LoVo (cell line): ENCODE measurements around the gene MTFR1L.
A peak's percentile ranks its signal among the peaks of the same experiment; 100 is the strongest.

Source experiments
- DNase-seq: peaks from one replicate; pipeline ENCODE4 v3.0.0-alpha.2; 2016; ENCODE audit warnings: low spot score

MTFR1L gene

GRCh38 chr1:25790472-25790871 lies 29.3 kb upstream of the MTFR1L start:
- no peak for DNase-seq

DNA sequence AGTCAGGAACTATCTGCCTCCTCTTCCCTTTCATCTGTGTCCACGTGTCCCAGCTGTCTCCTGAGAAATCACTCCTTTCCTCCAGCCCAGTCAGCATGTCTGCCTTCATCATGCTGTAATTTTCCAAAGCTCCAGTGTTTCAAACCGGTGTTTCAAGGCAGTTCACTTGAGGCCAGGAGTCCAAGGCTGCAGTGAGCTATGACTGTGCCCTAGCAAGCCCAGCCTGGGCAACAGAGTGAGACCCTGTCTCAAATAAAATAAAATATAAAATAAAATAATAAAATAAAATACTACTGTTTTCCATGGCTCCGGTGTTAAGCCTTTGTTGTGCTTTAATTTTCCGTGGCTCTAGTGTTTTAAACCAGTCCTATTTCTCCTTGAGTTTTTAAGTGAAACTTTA lies 27.6 kb upstream of the MTFR1L start:
- no peak for DNase-seq

GRCh38 chr1:25793585-25794170 lies 26.1 kb upstream of the MTFR1L start:
- DNase-seq = no peak

DNA sequence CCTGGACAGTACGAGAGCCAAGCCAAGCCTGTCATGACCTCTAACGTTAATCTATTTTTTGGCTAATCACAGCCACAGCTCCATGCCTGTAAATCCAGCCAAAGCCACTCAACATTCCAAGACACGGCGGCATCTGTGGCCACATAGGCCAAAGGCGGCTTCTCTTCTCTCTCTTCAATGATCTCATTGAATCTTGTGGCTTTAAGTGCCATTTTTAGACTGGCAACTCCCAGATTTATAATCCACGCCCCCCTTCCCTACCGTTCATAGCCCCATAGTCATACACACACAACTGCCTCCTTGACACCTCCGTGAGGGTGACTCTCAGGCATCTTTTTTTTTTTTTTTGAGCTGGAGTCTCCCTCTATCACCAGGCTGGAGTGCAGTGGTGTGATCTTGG lies 25.4 kb upstream of the MTFR1L start:
- DNase-seq = peak; percentile 17

- DNase-seq = peak; percentile 12
These were observed 24.5 kb upstream of the MTFR1L start for GRCh38 chr1:25795211-25795610.

GRCh38 chr1:25795946-25796810 lies 23.6 kb upstream of the MTFR1L start:
- no peak for DNase-seq

DNA sequence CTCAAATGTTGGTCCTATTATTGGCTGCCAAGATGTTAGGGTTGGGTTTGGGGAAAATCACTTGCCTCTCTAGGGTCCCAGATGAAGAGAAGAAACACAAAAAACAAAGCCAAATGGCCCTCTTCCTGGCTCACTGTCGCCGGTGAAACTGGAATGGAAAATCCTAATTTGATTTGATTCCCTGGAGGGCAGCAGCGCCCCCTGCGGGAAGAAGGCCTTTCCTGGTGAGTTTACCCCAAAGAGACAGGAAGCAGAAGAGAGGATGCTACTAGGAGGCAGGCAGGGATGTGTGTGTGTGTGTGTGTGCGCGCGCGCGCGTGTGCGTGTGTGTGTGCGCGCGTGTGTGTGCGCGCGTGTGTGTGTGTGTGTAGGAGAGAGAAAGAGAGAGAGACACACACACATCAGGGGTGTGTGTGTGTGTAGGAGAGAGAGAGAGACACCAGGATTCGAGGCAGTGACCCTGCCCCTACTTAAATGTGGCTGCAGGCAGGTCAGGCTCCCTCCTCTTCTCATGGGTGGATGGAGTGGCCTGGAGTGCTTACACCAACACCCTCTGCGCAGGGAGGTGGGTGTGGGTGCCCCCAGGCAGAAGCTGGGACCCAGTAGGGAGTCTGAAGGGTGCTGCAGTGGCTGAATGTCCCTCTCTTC lies 22.8 kb upstream of the MTFR1L start:
- DNase-seq = peak; percentile 70

DNA sequence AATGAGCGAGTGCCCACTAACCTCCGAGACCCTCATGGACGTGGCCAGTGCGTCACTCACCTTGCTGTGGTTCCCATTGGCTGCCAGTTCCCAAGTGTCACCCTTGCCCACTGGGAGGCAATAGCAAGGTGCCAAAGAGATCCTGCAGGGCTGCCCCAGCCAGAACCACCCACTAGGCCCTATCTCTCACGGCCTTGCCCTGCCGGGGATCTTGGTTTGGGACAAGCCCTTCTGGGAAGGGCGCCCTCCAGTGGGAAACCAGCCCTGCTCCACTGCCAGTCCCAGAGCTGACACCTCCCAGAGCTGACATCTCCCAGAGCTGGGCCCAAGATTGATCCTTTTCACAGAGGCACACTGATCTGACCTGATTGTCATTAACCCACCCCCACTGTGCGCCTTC lies 21.8 kb upstream of the MTFR1L start:
- no peak for DNase-seq

DNA sequence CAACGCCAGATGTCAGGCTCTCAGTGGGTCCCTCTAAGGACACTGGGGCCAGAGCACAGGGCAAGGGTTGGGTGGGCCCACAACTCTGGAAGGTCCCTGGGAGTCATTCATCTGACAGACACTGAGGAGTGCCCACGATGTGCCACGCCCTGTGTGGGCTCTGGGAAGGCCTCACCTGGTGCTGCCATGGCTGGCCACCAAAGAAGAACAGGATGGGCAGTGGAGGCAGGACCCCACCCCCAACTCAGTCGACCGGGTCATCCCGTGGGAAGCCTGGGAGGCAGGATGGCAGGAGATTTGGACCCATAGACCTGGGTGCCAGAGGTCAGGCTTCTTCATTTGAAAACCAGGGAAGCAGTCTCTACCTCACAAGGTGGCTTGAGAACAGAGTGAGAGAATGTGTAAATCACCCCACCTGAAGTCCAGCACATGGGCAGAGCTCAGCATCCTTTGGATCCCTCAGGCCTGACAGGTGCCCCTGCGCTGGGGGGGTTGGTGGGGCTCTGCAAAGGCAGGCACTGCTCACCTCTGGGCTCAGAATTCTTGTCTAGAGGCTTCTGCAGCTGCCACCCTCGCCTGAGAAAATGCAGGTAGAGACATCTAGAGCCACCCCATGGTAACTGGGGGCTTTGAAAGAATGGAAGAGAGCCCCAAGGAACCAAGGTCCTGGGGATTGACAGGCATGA lies 20.9 kb upstream of the MTFR1L start:
- no peak for DNase-seq

- DNase-seq = no peak
These were observed 20.3 kb upstream of the MTFR1L start for GRCh38 chr1:25799352-25799934.

- DNase-seq = peak; percentile 46
These were observed 19.6 kb upstream of the MTFR1L start, which contains the start of gene SELENON for GRCh38 chr1:25799935-25800702. Gene SELENON (plus strand): TSS chr1:25800193. CDS start chr1:25800231, 38 bp downstream.

- DNase-seq = no peak
These were observed 18.9 kb upstream of the MTFR1L start for GRCh38 chr1:25800703-25801377.

- DNase-seq = no peak
These were observed 16.8 kb upstream of the MTFR1L start for GRCh38 chr1:25802915-25803314.

GRCh38 chr1:25803368-25803767 lies 16.4 kb upstream of the MTFR1L start:
- no peak for DNase-seq

GRCh38 chr1:25804244-25804963 lies 15.3 kb upstream of the MTFR1L start:
- DNase-seq = no peak

- DNase-seq = no peak
These were observed 14.5 kb upstream of the MTFR1L start for GRCh38 chr1:25804964-25805862.

GRCh38 chr1:25805863-25806225 lies 13.9 kb upstream of the MTFR1L start:
- no peak for DNase-seq

- no peak for DNase-seq
These were observed 13.3 kb upstream of the MTFR1L start for GRCh38 chr1:25806418-25806817.
